ENCODE measurements around the gene POC1A.

The POC1A gene

DNA sequence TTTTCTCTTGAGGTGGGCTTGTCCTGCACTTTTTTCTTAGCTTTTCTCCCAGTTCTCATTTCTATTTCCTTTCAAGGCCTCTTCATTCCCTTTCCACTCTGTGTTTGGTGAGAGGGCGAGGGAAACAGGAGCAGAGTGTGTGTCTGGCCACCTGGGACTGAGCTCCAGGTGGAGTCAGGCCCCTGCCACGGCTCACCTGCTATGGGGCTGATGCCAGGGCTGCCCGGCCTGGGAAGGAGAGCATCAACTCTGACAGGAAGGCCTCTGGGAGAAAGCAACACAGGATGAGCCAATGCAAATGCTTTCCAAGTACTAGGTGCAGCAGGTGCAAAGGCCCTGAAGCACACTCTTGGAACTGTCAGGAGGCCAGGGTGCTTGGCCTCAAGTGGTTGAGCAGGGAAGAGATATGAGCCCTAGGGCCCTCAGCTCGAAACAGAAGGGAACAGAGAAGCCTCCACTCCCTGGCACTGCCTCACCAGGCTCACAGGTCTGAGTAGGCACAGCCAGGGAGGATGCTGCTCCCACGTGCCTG lies 70.6 kb downstream of the POC1A start:
- no peak for ATAC-seq

DNA sequence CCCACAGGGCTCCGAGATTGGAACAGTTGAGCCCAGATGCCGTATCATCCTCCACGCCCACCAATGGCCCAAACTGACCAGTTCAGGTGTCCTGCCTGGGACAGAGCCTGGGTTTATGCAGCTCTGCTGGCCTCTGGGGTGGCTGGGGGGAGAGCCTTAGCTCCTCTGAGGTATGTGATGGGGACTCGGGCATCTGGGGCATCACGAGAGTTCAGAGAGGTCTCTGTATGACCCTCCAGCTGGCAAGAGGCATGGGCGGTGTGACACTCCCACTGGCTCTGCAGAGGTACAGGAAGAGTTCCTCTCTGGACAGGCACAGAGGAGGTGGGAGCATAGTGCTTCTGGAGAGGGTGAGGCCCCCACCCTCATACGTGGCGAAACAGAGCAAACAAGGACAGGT lies 71.3 kb downstream of the POC1A start:
- ATAC-seq, result no peak

DNA sequence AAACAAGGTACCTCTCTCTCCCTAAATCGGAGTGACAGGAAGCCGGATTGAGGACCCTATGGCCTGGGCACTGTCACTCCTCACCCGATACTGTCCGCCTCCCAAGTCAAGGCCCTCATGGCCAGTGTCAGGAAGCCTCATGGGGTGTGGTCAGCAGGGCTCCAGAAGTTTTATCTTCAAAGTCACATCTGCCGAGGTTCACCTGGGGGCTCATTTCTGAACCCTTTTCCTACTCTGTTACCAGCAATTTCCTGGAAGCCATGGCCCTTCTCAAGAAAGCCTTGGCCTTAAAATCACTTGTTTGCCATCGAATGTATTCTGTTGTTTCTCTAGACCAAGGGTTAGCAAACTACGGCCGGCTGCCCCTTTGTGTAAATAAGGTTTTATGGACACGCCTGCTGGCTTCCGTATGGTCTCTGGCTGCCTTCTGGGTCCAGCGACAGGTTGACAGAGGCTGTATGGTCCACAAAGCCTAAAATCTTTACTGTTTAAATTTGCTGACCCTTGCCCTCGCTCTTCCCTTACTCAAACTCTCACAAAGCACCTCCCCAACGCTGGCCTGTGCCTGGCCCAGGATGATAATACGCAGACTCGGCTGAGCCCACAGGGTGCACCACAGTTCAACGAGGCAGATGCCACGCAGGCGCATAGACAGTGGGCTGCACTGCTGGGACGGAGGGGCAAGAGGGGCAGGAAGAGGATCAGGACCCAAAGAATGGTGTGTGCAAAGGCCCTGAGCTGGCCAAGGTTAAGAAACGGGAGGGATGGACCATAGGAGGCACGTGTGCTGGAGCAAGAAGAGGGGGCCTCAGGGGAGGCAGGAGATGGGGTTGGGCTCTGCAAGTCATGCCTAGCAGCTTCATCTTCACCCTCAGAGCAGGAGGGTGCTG lies 73.1 kb downstream of the POC1A start:
- no peak for ATAC-seq

DNA sequence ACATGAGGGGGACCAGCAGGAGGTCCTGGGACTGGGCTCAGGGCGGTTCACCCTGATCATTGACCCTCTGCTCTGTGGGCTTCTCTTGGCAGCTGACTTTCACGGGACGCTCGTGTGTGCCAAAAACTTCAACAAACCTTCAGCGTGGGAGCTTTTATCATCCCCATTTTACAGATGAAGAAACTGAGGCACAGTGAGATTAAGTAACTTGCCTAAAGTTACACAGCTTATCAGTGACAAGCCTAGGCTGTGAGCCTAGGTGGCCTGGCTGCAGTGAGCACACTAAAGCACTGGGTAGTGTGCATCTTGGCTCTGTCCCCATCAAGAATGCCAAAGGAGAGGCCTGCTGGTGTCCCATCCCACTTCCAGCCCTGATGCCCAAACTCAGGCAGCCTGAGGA lies 74.3 kb downstream of the POC1A start:
- no peak for ATAC-seq

DNA sequence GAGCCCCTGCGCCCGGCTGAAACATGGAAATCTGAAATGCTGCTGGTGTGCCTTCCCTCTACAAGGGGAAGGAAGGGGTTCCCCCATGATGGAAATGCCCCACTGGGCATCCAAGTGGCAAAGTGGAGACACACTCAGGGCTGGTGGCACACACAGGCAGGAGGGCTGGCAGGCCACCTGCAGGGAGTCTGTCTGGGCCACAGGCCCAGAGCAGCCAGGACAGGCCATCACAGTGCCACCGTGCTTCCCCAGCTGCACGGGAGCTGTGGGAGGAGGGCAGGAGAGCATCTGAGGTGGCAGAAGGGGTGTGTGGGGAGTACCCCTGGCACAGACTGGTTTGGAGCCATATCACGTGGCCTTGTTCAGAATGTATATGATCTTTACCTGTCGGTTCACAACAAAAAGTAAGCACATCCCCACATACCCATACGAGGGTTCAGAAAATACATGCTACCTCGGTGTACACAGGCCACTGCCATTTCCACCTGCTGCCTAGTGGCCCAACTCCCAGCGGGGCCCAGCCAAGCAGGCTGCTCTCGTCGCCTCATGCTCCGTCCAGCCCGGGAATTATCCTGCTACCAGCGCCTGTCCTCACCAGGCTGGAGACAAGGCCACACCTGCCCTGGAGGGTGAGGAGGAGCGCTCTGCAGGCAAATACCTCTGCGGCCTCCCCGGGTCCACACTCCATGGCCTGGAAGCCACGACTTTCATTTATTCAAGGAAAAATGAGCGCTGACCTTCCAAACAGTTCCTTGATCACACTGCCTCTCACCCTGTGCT lies 75.3 kb downstream of the POC1A start:
- ATAC-seq, result no peak

DNA sequence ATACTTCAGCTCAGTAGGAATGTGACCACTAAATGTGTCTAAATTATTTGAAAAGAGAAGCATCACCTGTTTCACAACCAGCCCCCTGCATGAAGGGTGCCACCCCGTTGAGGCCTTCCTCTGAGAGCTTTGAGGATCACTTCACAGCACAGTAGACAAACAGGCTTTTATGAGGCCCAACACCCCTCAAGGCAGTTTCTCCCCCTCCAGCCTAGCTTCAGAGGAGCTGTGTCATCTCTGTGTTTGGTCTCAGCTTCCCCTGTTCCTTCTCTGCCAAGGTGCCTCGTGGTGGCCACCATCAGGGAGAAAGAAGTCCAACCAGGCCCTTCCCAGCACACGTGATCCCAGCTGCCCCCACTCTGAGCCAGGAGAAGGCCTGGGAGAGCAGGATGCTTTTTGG lies 76.3 kb downstream of the POC1A start:
- ATAC-seq, result no peak

DNA sequence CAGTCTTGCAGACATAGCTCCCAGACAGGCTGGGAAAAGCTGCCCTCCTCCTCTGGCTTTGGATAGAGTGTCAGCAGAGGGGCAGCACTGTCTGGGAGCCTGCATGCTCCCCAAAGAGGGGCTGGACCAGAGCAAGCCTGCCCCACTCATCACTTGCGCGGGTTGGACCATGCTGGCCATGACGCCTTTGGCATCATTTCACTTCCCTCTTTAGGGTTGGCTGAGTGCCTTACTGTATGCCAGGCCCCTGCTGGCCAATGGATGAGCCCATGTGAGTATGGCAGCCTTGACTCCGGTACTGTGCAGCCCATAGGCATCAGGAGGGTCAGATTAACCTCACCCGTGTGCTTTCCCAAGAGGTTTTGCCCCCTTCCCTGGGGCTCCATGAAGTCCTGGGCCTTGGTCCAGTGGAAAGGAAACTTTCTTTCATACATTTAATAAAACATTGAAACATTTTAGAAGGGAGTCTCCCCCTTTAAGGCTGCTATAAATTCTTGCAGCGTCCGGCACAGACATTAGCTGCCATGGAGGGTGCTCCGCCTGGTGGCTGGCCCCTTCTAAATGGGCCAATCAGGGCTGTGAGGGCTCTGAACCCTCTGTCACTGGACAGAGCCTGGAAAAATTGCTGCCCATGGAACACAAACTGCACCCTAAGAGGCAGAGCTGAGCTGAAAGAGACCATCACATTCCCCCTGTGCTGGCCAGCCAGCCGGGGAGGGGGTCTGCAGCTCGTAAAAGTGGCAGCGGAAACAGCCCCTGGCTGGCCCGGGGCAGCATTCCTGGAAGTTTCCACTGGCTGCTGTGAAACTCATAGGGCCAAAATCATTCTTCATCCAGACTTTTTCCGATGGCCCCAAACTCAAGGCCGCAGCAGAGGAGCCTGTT lies 77.1 kb downstream of the POC1A start:
- ATAC-seq, result no peak

DNA sequence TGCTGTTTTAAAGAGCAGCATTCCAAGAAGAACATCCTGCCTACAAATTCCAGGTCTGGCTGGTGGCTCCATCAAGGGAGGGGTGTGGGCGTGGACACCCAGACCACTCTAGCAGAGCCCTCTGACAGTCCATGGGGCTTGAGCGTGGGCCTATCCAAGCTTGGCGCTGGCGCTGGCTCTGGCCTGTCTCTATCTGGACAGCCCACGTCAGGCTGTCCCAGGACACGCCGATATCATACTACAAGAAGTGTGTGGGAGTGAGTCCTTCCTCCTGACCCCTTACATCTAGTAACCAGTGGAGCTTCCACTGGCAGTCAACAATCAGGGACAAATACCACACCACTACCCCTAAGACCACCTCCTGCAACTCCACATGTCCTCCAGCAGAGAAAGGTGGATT lies 80.7 kb downstream of the POC1A start:
- ATAC-seq, result no peak

DNA sequence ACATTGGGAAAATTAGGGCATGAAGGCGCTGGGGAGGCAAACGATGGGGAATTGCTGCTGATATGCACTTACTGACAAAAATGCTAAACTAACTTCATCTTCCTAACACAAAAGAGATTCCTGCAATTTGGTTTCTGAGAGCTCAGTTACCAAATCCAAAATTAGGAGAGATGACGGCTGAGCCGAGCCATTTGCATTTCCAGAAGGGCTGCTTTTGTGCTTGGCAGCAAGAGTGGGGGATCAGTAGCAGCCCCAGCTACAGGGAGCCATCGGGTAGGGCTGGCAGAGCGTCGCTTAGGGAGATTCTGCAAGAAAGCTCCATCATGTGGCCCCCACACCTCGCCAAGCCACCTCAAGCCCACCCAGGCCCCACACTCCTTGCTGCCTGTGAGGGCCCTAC lies 81.8 kb downstream of the POC1A start:
- ATAC-seq, result no peak

DNA sequence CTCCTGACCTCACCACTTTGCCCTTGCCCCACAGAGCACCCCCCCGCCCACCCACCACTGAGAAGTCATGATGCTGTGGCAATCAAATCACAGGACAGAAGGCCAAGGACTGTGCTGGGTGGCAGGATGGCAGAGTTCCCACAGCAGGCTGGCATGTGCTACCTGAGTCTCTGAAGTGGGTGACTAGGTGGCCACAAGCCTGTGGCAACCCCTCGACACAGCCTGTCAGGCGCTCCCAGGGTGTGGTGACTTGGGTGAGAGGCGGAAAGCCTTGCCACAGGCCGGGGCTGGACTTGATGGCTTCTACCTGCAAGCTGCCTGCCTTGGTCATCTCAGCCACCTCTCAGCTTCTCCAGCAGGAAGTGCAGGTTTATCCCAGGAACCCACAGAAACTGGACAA lies 82.2 kb downstream of the POC1A start:
- no peak for ATAC-seq

DNA sequence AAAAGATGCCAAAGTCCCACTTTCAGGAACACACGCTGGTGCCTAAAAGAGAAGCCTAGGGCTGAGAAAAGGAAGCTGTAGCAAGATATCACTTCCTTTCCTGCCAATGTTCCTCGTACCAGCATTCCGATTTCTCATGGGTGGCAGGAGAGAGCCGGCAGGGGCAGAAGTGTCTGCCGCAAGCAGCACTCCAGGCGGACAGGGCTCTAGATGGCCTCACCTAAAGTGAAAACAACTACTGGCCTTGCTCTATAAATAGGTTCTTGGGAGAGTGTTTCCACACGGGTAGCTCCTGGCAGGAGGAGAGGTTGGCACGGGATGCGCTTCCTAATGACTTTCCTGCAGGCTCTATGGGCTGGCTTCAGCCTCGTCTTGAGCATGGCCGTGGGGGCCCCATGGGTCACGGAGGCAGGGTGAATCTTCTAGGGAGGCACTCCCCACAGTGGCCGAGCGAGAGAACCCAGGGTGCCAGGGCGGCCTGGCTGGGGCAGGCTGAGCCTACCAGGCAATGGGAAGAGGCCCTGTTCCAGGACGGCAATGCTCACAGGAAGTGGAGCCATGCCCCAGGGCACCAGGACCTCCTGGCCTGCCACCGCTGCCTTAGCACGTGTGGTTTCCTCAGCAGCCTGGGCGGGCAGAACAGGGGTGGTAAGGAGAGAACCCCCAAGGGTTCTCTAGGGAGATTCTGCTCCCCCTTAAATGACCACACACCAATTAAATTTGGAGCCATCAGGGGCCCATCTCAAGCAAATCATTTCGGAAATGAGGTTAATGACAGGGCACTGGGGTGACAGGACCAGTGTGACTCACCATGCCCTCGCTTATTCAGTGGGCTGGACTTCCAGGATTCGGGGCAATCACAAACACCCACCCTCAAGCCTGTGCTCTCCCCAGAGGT lies 83.2 kb downstream of the POC1A start:
- ATAC-seq, result no peak

DNA sequence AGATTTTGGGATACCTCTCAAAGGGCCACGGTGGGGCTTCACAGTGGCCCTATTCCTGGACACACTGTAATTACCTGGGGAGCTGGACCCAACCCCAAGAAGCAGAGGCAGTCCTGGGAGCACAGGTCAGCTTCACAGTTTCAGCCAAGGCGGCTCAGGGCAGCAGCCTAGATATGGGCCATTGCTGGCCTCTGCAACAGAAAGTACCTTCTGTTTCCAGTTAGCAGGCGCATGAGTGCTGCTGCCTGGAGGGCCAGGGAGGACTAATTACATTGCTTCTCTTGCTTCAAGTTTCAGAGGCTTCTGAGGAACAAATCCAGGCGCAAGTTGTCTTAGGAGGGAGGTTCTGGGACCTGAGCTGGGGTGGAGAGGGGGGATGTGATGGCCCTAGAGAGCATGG lies 84.4 kb downstream of the POC1A start:
- no peak for ATAC-seq

DNA sequence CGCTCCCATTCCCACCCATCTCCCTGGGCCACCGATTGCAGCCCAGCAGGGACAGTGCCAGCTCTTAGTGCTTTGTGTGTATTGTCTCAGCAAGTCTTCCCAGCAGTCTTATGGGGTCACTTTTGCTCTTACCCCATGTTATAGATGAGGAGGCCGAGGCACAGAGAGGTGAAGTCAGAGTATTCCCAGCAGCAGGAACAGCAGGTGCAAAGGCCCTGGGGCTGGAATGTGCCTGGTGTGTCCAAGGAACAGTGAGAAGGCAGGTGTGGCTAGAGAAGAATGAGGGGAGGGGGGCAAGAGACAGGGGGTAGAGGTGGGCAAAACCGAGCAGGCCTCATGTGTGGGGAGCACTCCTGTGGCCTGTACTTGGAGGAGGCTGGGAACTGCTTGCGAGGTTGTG lies 85.1 kb downstream of the POC1A start:
- no peak for ATAC-seq

DNA sequence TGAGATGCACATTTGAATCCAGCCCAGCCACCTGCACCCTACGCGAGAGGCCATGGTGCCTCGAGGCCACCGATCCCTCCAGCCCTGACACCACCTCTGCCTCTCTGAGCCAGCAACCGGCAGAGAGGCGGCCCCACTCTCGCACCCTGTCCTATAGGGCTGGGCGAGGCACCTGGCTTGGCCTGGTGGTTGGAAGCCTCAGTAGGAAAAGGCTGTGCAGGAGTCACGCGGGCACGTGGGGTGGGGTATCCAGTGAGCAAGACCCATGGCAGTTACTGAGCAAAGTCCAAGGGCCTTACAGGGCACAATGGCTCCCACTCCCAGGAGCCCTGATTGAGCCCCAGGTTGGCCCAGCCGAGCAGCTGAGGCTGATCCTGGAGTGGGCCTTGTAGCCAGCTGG lies 85.5 kb downstream of the POC1A start:
- no peak for ATAC-seq

DNA sequence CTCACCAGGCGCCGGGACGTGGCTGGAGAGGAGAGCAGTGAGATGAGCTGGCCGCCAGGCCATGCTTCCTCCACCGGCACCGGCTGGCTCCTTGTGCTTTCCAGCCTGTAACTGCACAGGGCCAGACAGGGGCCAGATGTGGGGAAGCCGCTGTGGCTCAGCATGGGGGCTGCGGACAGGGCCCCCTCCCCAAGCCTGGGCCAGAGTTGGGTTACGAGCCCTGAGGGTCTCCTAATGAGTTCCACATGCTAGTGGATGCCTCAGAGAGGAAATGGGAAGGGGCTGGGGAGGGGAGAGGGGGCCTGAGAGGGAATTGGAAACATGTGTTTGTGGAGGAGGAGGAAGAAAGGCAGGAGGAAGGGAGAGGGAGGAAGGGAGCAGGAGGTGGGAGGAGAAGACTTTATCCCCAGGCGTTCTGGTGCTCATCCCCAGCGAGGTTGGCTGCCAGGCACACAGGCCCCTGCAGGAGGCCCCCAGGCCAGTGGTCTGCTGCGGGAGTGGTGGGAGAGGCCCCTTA lies 86.1 kb downstream of the POC1A start:
- ATAC-seq, result no peak

DNA sequence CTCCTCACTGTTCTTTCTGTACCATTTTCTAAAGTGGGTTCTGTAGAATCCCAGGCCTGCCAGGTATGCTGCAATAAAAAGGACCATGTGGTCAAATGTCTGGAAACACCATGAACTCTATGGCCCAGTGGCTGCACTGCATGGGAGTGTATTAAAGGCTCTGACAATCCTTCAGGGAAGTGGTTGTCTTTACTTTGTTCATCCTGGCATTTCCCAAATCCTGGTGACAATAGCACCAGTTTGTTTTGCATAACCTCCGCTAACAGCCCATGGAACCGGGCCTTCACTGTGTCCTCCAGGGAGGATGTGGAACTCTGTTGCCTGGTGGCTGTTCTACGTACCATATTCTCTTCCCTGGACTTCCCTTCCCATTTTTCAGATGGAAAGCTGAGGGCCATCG lies 86.7 kb downstream of the POC1A start:
- ATAC-seq, result no peak

DNA sequence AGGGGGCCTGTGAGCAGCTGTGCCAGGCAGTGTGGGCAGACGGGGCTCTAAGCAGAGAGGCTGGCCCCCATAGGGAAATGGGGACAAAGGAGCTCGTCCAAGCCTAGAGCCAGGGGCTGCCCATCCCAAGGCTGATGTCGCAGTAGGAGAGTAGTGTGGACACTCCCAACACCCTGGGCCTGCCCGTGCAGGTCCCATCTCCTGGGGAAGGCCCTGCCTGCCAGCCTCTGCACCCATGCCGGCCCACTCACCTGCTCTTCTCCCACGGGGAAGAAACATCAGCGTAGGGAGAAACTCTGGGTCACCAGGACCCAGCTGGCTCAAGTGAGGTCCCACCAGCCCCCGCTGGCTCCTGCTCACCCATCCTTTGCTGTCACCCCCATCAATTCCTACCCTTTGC lies 87.2 kb downstream of the POC1A start:
- ATAC-seq, result no peak

DNA sequence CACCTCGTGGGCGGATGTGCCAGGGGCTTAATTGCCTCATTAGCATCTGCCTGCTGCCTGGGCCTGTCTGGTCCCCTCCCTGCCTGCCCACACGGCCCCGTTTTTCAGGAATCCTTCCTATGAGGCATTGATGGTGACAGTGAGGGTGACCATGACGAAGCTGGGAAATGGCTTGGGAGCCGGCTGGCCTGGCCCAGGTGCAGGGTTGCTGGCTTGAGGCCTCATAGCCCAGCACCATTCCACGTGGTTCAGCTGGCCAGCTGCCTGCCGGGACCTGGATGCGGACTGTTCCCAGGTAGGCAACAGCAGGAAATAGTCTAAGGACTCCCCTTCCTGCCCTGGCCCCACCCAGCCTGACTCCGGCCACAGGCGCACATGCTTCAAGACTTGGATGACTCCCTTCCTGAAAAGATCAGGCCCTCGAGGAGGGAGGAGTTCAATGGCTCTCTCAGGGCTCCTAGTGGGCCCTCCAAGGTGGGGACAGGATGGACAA lies 88.9 kb downstream of the POC1A start:
- no peak for ATAC-seq

DNA sequence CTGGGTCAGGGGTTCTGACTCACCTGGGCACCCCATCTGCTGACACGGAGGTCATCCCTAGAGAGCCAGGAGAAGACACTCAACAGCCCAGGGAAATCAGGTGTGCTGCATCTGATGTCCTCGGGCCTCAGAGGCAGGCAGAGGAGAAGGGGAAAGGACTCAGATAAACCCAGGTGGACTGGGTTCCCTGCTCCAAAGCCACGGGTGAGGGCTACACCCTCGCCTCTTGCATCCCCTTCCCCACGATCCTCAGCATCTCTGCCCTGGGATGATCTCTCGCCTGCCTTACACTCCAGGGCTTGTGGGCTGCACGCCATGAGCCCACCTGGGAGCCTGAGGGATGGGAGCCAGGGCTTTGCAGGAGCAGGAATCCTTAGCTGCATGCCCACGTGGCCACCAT lies 89.7 kb downstream of the POC1A start:
- ATAC-seq, result no peak

DNA sequence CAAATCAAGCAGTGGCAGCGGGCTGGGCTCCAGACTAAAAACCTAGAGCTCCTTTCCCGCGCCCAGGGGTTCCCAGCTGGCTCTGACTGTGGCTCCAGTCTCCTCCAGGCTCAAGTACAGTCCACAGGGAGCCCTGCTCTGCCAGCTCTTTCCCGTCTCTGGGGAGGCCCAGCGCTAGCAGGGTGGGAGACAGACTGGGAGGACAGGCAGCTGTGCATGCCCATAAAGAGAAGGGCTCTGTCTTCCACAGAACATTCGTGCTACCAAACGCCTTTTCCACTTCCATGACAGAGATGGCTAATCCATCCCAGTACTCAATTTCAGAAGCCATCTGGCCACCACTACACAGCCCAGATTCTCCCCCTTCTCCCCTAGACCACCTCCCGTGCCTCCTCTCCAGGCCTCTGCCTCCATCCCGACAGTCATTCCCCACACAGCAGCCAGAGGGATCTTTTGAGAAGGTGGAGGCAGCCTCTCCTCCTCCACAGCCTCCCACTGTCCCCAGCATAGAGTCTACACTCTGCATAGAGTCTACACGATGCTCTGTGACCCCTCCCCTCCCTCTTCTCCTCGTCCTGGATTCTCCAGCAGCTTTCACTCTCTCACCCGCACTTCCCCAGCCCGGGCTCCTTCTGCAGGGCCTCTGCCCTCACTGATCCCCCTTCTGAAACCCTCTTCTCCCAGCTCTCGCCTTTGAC lies 91.0 kb downstream of the POC1A start:
- no peak for ATAC-seq

DNA sequence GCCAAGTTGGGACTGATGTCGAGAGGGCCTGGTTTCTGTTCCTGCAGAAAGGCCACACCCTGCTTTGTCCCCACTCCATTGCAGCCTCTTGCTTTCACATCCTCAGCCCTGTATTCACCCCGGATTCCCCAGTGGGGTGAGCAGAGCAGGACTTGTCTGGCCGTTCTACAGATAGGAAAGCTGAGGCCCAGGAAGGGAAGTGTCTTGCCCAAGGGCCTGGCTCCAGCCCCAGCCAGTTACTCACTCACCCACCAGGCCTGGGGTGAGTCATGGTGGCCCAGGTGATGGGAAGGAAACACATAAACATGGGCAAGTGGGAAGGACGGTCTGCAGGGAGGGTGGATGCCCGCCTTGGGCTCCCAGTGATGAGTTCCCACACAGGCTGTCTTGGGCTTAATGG lies 91.7 kb downstream of the POC1A start:
- no peak for ATAC-seq

Data from activated CD4-positive, CD25-positive, alpha-beta regulatory T cell treated with anti-CD3 and anti-CD28 coated beads, Interleukin-2, amount 50 U/mL, for 24 hours (primary cell).